Measurements from ENCODE around the gene PDE6G. TPM values are rescaled to one million over a fixed set of nuclear protein-coding genes. Genes with fewer than 3 reads are reported as not detected.

PDE6G gene
- 0.87 and 2.1 TPM in 2 replicates for total RNA-seq
- polyA plus RNA-seq = 0.37 and 0.83 TPM in 2 replicates

GRCh38 chr17:81656118-81656743 is at the start of gene PDE6G:
Gene PDE6G, minus strand, starts transcription at chr17:81656542. Its CDS starts 3,237 bp downstream, at chr17:81653305.
- WGBS (ENCODE audit: low lambda C conversion rate, missing lambda C conversion rate) = 88% methylated on average over 15 of the region's 15 CpGs
- no peaks in the 10 kb centered on the region for H3K9me2 ChIP-seq (replicated peaks; ENCODE audit: insufficient read depth)
- no peak for DNase-seq (ENCODE audit: low spot score)
- no peak within 1 kb of the TSS for H2AFZ ChIP-seq
- H3K4me1 ChIP-seq (ENCODE audit: insufficient read depth) = no peaks in the 10 kb centered on the region
- H3K4me3 ChIP-seq = no peak within 1 kb of the TSS
- no peaks in the 10 kb centered on the region for H3K36me3 ChIP-seq (replicated peaks; ENCODE audit: insufficient read depth, low read depth)
- H3K27ac ChIP-seq = no peak within 1 kb of the TSS
- H3K9me3 ChIP-seq (ENCODE audit: low read depth) = no peaks in the 10 kb centered on the region
- no peaks in the 10 kb centered on the region for H3K79me2 ChIP-seq
- no peaks in the 10 kb centered on the region for H4K20me1 ChIP-seq (ENCODE audit: insufficient read depth, poor library complexity, severe bottlenecking)
- TF ChIP-seq EZH2 (IDR thresholded peaks at IDR 0.05; ENCODE audit: borderline replicate concordance) (no peak), CTCF (IDR thresholded peaks at IDR 0.05; ENCODE audit: poor library complexity) (no peak), EZH2phosphoT487 (IDR thresholded peaks at IDR 0.05; ENCODE audit: low read depth, severe bottlenecking, unreplicated experiment) (no peak)
- H3K27me3 ChIP-seq = no peaks in the 10 kb centered on the region
- no peak within 1 kb of the TSS for H3K4me2 ChIP-seq

- Histone ChIP-seq H2AFZ (no peak overlapping the region), H3K36me3 (replicated peaks; ENCODE audit: insufficient read depth, low read depth) (no peaks in the 10 kb centered on the region), H3K79me2 (peaks cover 45% of the 10 kb centered on the region), H3K4me3 (no peak overlapping the region), H3K27ac (no peak overlapping the region), H3K4me1 (ENCODE audit: insufficient read depth) (peaks cover 24% of the 10 kb centered on the region), H3K27me3 (no peaks in the 10 kb centered on the region), H3K4me2 (no peak overlapping the region), H3K9me3 (ENCODE audit: low read depth) (no peaks in the 10 kb centered on the region), H4K20me1 (ENCODE audit: insufficient read depth, poor library complexity, severe bottlenecking) (peaks cover 10% of the 10 kb centered on the region), H3K9me2 (replicated peaks; ENCODE audit: insufficient read depth) (no peaks in the 10 kb centered on the region)
- no peak for TF ChIP-seq EZH2phosphoT487 (IDR thresholded peaks at IDR 0.05; ENCODE audit: low read depth, severe bottlenecking, unreplicated experiment)
- no peak for TF ChIP-seq EZH2 (IDR thresholded peaks at IDR 0.05; ENCODE audit: borderline replicate concordance)
- TF ChIP-seq CTCF (IDR thresholded peaks at IDR 0.05; ENCODE audit: poor library complexity) = no peak
- 98% methylated on average over 30 of the region's 30 CpGs for WGBS (ENCODE audit: low lambda C conversion rate, missing lambda C conversion rate)
- no peak for DNase-seq (ENCODE audit: low spot score)
Measured at GRCh38 chr17:81705518-81706231, 49.3 kb upstream of the PDE6G start.

- no peaks in the 10 kb centered on the region for H3K9me3 ChIP-seq (ENCODE audit: low read depth)
- H3K27me3 ChIP-seq = no peaks in the 10 kb centered on the region
- no peaks in the 10 kb centered on the region for H3K36me3 ChIP-seq (replicated peaks; ENCODE audit: insufficient read depth, low read depth)
- H3K4me3 ChIP-seq = peak overlapping the region; percentile 88
- H3K79me2 ChIP-seq = peaks cover 62% of the 10 kb centered on the region
- peak overlapping the region; percentile 84 for H3K27ac ChIP-seq
- WGBS (ENCODE audit: low lambda C conversion rate, missing lambda C conversion rate) = 38% methylated on average over 26 of the region's 27 CpGs
- peaks cover 18% of the 10 kb centered on the region for H3K4me1 ChIP-seq (ENCODE audit: insufficient read depth)
- no peaks in the 10 kb centered on the region for H3K9me2 ChIP-seq (replicated peaks; ENCODE audit: insufficient read depth)
- no peak for DNase-seq (ENCODE audit: low spot score)
- peak overlapping the region; percentile 82 for H2AFZ ChIP-seq
- H4K20me1 ChIP-seq (ENCODE audit: insufficient read depth, poor library complexity, severe bottlenecking) = peaks cover 13% of the 10 kb centered on the region
- H3K4me2 ChIP-seq = peak overlapping the region; percentile 90
- TF ChIP-seq EZH2phosphoT487 (IDR thresholded peaks at IDR 0.05; ENCODE audit: low read depth, severe bottlenecking, unreplicated experiment) (no peak), EZH2 (IDR thresholded peaks at IDR 0.05; ENCODE audit: borderline replicate concordance) (no peak), CTCF (IDR thresholded peaks at IDR 0.05; ENCODE audit: poor library complexity) (no peak)
Measured at GRCh38 chr17:81703747-81704654, 47.7 kb upstream of the PDE6G start.

Data from hepatocyte (in vitro differentiated cells).